Skeletal muscle satellite cell (primary cell): Measurements from ENCODE around the gene TEKTIP1.
"Not testable (repeated sequence)": the region's sequence is repeated elsewhere in the genome, so short reads cannot be mapped to it uniquely, and the experiment has no call there.

Experiments
- H3K27me3 ChIP-seq: 2 replicates; pipeline ENCODE4 v1.7.0; 2013; ENCODE audit warnings: low read length; ENCODE audit not compliant: control insufficient read depth, insufficient read depth
- H3K36me3 ChIP-seq: 2 replicates; pipeline ENCODE4 v1.7.0; 2013; ENCODE audit warnings: mild to moderate bottlenecking, control low read depth, low read length; ENCODE audit not compliant: insufficient read depth
- H3K4me1 ChIP-seq: 2 replicates; pipeline ENCODE4 v1.7.0; 2013; ENCODE audit warnings: low read length; ENCODE audit not compliant: control insufficient read depth, insufficient read depth
- H3K4me2 ChIP-seq: 2 replicates; pipeline ENCODE4 v1.7.0; 2013; ENCODE audit warnings: mild to moderate bottlenecking, low read length
- H3K4me3 ChIP-seq: 2 replicates; pipeline ENCODE4 v1.7.0; 2013; ENCODE audit warnings: low read length
- H3K9ac ChIP-seq: 2 replicates; pipeline ENCODE4 v1.7.0; 2013; ENCODE audit warnings: mild to moderate bottlenecking, low read depth, low read length, moderate library complexity
- H3K9me3 ChIP-seq: replicated peaks from 2 replicates; pipeline ENCODE4 v1.7.0; 2013; ENCODE audit warnings: mild to moderate bottlenecking, control low read depth, low read length

The TEKTIP1 gene

DNA sequence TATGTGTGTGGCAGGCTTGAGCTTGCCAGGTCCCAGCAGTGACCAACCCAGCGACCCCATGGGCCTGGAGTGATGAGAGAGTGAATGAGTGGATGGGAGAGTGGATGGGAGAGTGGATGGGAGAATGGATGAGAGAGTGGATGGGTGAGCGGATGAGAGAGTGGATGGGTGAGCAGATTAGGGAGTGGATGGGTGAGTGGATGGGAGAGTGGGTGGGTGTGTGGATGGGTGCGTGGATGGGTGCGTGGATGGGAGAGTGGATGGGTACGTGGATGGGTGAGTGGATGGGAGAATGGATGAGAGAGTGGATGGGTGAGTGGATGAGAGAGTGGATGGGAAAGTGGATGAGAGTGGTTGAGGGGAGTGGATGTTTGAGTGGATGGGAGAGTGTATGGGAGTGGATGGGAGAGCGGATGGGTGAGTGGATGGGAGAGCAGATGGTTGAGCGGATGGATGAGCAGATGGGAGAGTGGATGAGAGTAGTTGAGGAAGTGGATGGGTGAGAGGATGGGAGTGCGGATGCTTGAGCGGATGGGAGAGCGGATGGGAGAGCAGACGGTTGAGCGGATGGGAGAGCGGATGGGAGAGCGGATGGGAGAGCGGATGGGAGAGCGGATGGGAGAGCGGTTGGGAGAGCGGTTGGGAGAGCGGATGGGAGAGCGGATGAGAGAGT is 10.3 kb upstream of the TEKTIP1 start:
- no peak overlapping the region for H3K9ac ChIP-seq
- H3K4me2 ChIP-seq: no peak overlapping the region
- peaks cover 58% of the 10 kb centered on the region for H3K36me3 ChIP-seq
- no peaks in the 10 kb centered on the region for H3K9me3 ChIP-seq
- H3K27me3 ChIP-seq: no peaks in the 10 kb centered on the region
- no peak overlapping the region for H3K4me3 ChIP-seq
- no peaks in the 10 kb centered on the region for H3K4me1 ChIP-seq

- H3K4me1 ChIP-seq, H3K27me3 ChIP-seq, H3K9ac ChIP-seq, H3K9me3 ChIP-seq, H3K4me2 ChIP-seq, H3K4me3 ChIP-seq: not testable (repeated sequence)
- H3K36me3 ChIP-seq: peaks cover 56% of the 10 kb centered on the region
Observed at GRCh38 chr19:3529299-3529698, 9.7 kb upstream of the TEKTIP1 start.

DNA sequence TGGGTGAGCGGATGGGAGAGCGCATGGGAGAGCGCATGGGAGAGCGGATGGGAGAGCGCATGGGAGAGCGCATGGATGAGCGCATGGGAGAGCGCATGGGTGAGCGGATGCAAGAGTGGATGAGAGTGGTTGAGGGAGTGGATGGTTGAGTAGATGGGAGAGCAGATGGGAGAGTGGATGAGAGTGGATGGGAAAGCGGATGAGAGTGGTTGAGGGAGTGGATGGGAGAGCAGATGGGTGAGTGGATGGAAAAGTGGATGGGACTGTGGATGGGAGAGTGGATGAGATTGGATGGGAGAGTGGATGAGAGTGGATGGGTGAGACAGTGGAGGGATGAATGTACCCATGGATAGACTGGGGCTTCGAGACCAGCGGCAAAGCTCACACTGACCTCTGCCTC is 8.6 kb upstream of the TEKTIP1 start:
- H3K4me2 ChIP-seq: no peak overlapping the region
- no peaks in the 10 kb centered on the region for H3K27me3 ChIP-seq
- H3K4me3 ChIP-seq: no peak overlapping the region
- H3K4me1 ChIP-seq: no peaks in the 10 kb centered on the region
- peaks cover 59% of the 10 kb centered on the region for H3K36me3 ChIP-seq
- no peak overlapping the region for H3K9ac ChIP-seq
- no peaks in the 10 kb centered on the region for H3K9me3 ChIP-seq

DNA sequence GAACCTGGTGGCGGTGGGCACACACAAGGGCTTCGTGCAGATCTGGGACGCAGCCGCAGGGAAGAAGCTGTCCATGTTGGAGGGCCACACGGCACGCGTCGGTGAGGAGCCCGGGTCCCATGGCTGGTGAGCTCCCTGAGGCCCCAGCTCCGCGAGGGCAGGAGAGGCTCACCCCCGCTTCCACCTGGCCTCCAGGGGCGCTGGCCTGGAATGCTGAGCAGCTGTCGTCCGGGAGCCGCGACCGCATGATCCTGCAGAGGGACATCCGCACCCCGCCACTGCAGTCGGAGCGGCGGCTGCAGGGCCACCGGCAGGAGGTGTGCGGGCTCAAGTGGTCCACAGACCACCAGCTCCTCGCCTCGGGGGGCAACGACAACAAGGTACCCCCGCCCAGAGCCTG is 7.3 kb upstream of the TEKTIP1 start:
- no peaks in the 10 kb centered on the region for H3K9me3 ChIP-seq
- H3K4me2 ChIP-seq: no peak overlapping the region
- peaks cover 58% of the 10 kb centered on the region for H3K36me3 ChIP-seq
- peaks cover 5% of the 10 kb centered on the region for H3K4me1 ChIP-seq
- no peak overlapping the region for H3K4me3 ChIP-seq
- H3K9ac ChIP-seq: no peak overlapping the region
- no peaks in the 10 kb centered on the region for H3K27me3 ChIP-seq

- H3K4me3 ChIP-seq: no peak overlapping the region
- H3K36me3 ChIP-seq: peaks cover 52% of the 10 kb centered on the region
- H3K9ac ChIP-seq: no peak overlapping the region
- H3K27me3 ChIP-seq: no peaks in the 10 kb centered on the region
- H3K9me3 ChIP-seq: no peaks in the 10 kb centered on the region
- no peak overlapping the region for H3K4me2 ChIP-seq
- peaks cover 5% of the 10 kb centered on the region for H3K4me1 ChIP-seq
Observed at GRCh38 chr19:3532154-3532786, 6.7 kb upstream of the TEKTIP1 start.

GRCh38 chr19:3533033-3533432 is 5.9 kb upstream of the TEKTIP1 start:
- H3K4me1 ChIP-seq: peaks cover 5% of the 10 kb centered on the region
- no peak overlapping the region for H3K4me2 ChIP-seq
- H3K9me3 ChIP-seq: no peaks in the 10 kb centered on the region
- peaks cover 47% of the 10 kb centered on the region for H3K36me3 ChIP-seq
- H3K4me3 ChIP-seq: no peak overlapping the region
- no peaks in the 10 kb centered on the region for H3K27me3 ChIP-seq
- H3K9ac ChIP-seq: no peak overlapping the region

DNA sequence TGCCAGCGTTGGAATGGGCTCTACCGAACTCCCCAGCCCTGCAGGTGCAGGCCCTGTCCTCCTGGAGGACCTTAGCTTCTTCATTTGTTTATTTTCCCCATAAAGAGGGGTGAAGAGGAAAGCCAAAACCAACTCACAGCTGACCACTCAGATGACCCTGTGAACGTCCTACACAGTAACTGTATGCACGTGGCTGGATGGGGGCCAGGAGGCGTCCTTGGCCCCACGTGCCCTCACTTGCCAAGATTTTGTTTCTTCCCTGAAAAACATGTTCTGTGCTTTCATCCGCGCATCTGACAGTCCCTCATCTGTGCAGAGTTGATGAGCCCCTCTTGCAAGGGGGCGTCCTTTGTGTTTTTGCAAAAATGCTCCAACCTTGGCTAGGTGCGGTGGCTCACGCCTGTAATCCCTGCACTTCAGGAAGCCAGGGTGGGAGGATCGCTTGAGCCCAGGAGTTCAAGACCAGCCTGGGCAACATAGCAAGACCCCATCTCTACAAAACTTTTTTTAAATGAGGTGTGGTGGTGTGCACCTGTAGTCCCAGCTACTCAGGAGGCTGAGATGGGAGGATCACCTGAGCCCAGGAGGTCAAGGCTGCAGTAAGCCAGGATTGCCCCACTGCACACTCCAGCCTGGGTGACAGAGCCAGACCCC is 5.3 kb upstream of the TEKTIP1 start:
- H3K9ac ChIP-seq: no peak overlapping the region
- peaks cover 42% of the 10 kb centered on the region for H3K36me3 ChIP-seq

GRCh38 chr19:3534375-3535234 is 4.4 kb upstream of the TEKTIP1 start:
- peaks cover 45% of the 10 kb centered on the region for H3K36me3 ChIP-seq
- no peak overlapping the region for H3K4me3 ChIP-seq
- peaks cover 5% of the 10 kb centered on the region for H3K4me1 ChIP-seq
- no peak overlapping the region for H3K9ac ChIP-seq
- H3K9me3 ChIP-seq: no peaks in the 10 kb centered on the region
- no peaks in the 10 kb centered on the region for H3K27me3 ChIP-seq
- H3K4me2 ChIP-seq: no peak overlapping the region

More for the DNA sequence above, 5.3 kb upstream of the TEKTIP1 start:
- H3K9me3 ChIP-seq: no peaks in the 10 kb centered on the region
- no peaks in the 10 kb centered on the region for H3K27me3 ChIP-seq
- no peak overlapping the region for H3K4me3 ChIP-seq
- peaks cover 5% of the 10 kb centered on the region for H3K4me1 ChIP-seq
- no peak overlapping the region for H3K4me2 ChIP-seq

DNA sequence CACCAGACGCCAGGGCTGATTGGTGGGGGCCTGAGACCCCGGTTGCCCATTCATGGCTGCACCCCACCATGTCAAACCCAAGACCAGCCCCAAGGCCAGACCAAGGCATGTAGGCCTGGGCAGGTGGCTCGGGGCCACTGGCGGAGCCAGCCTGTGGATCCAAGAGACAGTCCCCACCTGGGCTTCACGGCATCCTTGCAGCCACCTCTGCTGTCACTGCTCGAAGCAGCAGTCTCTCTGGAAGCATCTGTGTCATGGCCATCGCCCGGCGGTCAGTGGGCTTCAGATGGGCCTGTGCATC is 3.8 kb upstream of the TEKTIP1 start:
- Histone ChIP-seq H3K4me3 (no peak overlapping the region), H3K4me1 (peaks cover 5% of the 10 kb centered on the region), H3K9me3 (no peaks in the 10 kb centered on the region), H3K9ac (no peak overlapping the region), H3K36me3 (peaks cover 48% of the 10 kb centered on the region), H3K4me2 (no peak overlapping the region), H3K27me3 (no peaks in the 10 kb centered on the region)

DNA sequence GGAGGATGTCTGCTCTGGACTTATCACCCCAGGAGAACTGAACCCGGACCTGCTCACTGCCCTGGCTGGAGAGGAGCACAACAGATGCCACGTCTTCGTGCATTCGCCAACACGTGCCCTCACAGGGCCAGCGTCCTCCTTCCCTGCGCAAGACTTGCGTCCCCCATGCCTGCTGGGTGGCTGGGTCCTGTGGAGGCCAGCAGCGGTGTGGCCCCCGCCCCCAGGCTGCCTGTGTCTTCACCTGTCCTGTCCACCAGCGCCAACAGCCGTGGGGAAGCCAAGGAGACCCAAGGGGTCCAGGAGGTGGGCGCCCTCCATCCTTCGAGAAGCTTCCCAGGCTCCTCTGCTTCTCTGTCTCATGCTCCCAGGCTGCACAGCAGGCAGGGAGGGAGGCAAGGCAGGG is 3.4 kb upstream of the TEKTIP1 start:
- Histone ChIP-seq H3K4me1 (peaks cover 5% of the 10 kb centered on the region), H3K4me3 (no peak overlapping the region), H3K9me3 (no peaks in the 10 kb centered on the region), H3K36me3 (peaks cover 48% of the 10 kb centered on the region), H3K4me2 (no peak overlapping the region), H3K27me3 (no peaks in the 10 kb centered on the region), H3K9ac (no peak overlapping the region)

- Histone ChIP-seq H3K4me2 (no peak overlapping the region), H3K27me3 (no peaks in the 10 kb centered on the region), H3K9me3 (no peaks in the 10 kb centered on the region), H3K9ac (no peak overlapping the region), H3K36me3 (peaks cover 43% of the 10 kb centered on the region), H3K4me1 (peaks cover 5% of the 10 kb centered on the region), H3K4me3 (no peak overlapping the region)
Observed at GRCh38 chr19:3535981-3536380, 3.0 kb upstream of the TEKTIP1 start.
